Measurements from ENCODE around the gene MAN1C1. TPM values are rescaled to one million over a fixed set of nuclear protein-coding genes. Genes with fewer than 3 reads are reported as not detected.

The MAN1C1 gene
- total RNA-seq, 1 experiment from 2014 or later, result 9.3 TPM

DNA sequence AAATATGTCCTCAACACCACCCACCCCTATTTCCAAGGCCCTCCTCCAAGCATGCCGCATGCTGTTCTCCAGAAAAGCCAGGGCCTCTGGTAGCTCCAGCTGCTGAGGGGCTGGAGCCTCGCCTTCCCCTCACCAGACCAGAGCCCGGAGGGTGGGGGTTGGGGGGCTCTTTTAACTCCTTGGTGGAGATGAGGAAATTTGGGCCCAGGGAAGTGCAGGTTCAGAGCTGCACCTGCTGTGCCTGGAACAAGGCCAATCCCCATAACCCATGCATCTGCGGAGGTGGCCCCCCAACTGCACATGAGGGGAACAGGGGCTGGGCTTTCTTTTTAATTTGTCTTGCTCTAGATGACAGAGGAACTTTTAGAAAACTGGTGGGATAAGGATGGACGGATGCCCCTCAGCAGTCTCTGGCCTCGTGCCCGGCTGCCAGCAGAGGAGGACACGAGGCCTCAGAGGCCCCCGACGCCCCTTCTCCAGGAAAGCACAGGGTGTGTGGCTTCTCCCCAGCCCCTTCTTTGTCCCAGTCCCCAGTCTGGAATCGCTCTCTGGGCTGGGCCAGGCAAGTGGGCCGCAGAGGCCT lies 182.9 kb downstream of the MAN1C1 start:
- H2BK120ac ChIP-seq (ENCODE audit: low read depth, low read length, poor library complexity, severe bottlenecking), result no peak overlapping the region
- no peaks in the 10 kb centered on the region for H3K79me1 ChIP-seq (ENCODE audit: insufficient read depth, low read depth, low read length, poor library complexity, severe bottlenecking)
- no peak for DNase-seq
- Mint-ChIP-seq H3K4me3 (peak overlapping the region; percentile 58 to 75), H3K4me1 (peaks cover 31 to 46% of the 10 kb centered on the region in 2 experiments), H3K27me3 (ENCODE audit: low read depth) (peaks cover 5% of the 10 kb centered on the region), H3K36me3 (ENCODE audit: insufficient read depth in 1 of 3, low read depth in 3 of 3) (peaks cover 0 to 15% (median 3%) of the 10 kb centered on the region in 3 experiments; a peak in 3 of 7 replicates), H3K9me3 (no peaks in the 10 kb centered on the region; a peak in 1 of 5 replicates), H3K27ac (peak overlapping the region in 1 of 3 experiments; percentile 85; a peak in 1 of 7 replicates)
- WGBS (ENCODE audit: extremely low coverage, insufficient read length, low lambda C conversion rate), result no CpG with 5 or more reads among the region's 12 CpGs
- H4K8ac ChIP-seq (replicated peaks; ENCODE audit: insufficient read length, low read depth, low read length), result no peak overlapping the region
- peak overlapping the region; percentile 90 for H3K14ac ChIP-seq (ENCODE audit: insufficient read depth, low read length)
- no peak overlapping the region for H3K56ac ChIP-seq (ENCODE audit: insufficient read length, low read depth, low read length)
- TF ChIP-seq, protein P1, sequence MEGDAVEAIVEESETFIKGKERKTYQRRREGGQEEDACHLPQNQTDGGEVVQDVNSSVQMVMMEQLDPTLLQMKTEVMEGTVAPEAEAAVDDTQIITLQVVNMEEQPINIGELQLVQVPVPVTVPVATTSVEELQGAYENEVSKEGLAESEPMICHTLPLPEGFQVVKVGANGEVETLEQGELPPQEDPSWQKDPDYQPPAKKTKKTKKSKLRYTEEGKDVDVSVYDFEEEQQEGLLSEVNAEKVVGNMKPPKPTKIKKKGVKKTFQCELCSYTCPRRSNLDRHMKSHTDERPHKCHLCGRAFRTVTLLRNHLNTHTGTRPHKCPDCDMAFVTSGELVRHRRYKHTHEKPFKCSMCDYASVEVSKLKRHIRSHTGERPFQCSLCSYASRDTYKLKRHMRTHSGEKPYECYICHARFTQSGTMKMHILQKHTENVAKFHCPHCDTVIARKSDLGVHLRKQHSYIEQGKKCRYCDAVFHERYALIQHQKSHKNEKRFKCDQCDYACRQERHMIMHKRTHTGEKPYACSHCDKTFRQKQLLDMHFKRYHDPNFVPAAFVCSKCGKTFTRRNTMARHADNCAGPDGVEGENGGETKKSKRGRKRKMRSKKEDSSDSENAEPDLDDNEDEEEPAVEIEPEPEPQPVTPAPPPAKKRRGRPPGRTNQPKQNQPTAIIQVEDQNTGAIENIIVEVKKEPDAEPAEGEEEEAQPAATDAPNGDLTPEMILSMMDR (conservative IDR thresholded peaks at IDR 0.05), result no peak
- peak overlapping the region; percentile 93; the same call in 1 of the 2 replicates for H2BK15ac ChIP-seq (ENCODE audit: low read depth, low read length)
- peak overlapping the region; percentile 83 for H3K18ac ChIP-seq (ENCODE audit: insufficient read length, low read depth, low read length)
- H2BK12ac ChIP-seq (ENCODE audit: insufficient read length, low read depth, low read length), result no peak overlapping the region
- peak overlapping the region; percentile 35 for H3K4me2 ChIP-seq (ENCODE audit: insufficient read depth, insufficient read length, low read length)
- no peak overlapping the region for H3K23ac ChIP-seq (ENCODE audit: insufficient read length, low read depth, low read length)
- H2AFZ ChIP-seq (ENCODE audit: low read length), result no peak overlapping the region
- no peak overlapping the region for H4K91ac ChIP-seq (ENCODE audit: insufficient read length, low read depth, low read length)
- H3K4me1 ChIP-seq (ENCODE audit: insufficient read depth, low read length), result no peaks in the 10 kb centered on the region
- H2BK20ac ChIP-seq (ENCODE audit: low read depth, low read length, poor library complexity, severe bottlenecking), result no peak overlapping the region
- no peak overlapping the region for H2BK5ac ChIP-seq (ENCODE audit: insufficient read length, low read length)
- H3K27me3 ChIP-seq (ENCODE audit: insufficient read depth, low read length), result no peaks in the 10 kb centered on the region
- no peaks in the 10 kb centered on the region for H4K20me1 ChIP-seq (ENCODE audit: control insufficient read depth, insufficient read depth, insufficient read length)
- H3K27ac ChIP-seq (ENCODE audit: insufficient read length, low read depth, low read length), result no peak overlapping the region
- no peaks in the 10 kb centered on the region for H3K9me3 ChIP-seq (ENCODE audit: control insufficient read depth, low read depth, low read length)
- no peak overlapping the region for H3K9ac ChIP-seq (ENCODE audit: extremely low read depth, insufficient read length, low read length)
- H3K79me2 ChIP-seq (ENCODE audit: insufficient read depth, low read length), result no peaks in the 10 kb centered on the region
- no peak overlapping the region for H2AK5ac ChIP-seq (ENCODE audit: insufficient read length, low read length)
- H3K4ac ChIP-seq (ENCODE audit: low read depth, low read length), result no peak overlapping the region
- no peak overlapping the region for H3T11ph ChIP-seq (ENCODE audit: low read length)
- no peak overlapping the region for H4K5ac ChIP-seq (ENCODE audit: insufficient read length, low read depth, low read length)
- peaks cover 6% of the 10 kb centered on the region for H3K23me2 ChIP-seq (ENCODE audit: insufficient read length, low read depth, low read length, poor library complexity, severe bottlenecking)
